Hepatocyte (in vitro differentiated cells): ENCODE measurements around the gene TAOK3. TPM values are rescaled to one million over a fixed set of nuclear protein-coding genes. Genes with fewer than 3 reads are reported as not detected.

Experiments
- DNase-seq: peaks from one replicate; pipeline ENCODE4 v3.0.0-alpha.2; 2016; ENCODE audit warnings: low spot score
- H2AFZ ChIP-seq: fragments of 200-600 bp; sonication (generic); 2 replicates; pipeline ENCODE4 v1.6.0; 2016; ENCODE audit warnings: antibody characterized with exemption, mild to moderate bottlenecking
- H3K27ac ChIP-seq: fragments of 200-600 bp; sonication (generic); 2 replicates; pipeline ENCODE4 v1.5.1; 2016; ENCODE audit warnings: mild to moderate bottlenecking
- H3K27me3 ChIP-seq: fragments of 200-600 bp; sonication (generic); 2 replicates; pipeline ENCODE4 v1.6.1; 2016
- H3K36me3 ChIP-seq: fragments of 200-600 bp; sonication (generic); replicated peaks from 2 replicates; pipeline ENCODE4 v1.5.1; 2016; ENCODE audit warnings: low read depth; ENCODE audit not compliant: insufficient read depth
- H3K4me1 ChIP-seq: fragments of 200-600 bp; sonication (generic); 2 replicates; pipeline ENCODE4 v1.5.1; 2016; ENCODE audit warnings: mild to moderate bottlenecking, moderate library complexity; ENCODE audit not compliant: insufficient read depth
- H3K4me2 ChIP-seq: fragments of 200-600 bp; sonication (generic); 2 replicates; pipeline ENCODE4 v1.6.0; 2016
- H3K4me3 ChIP-seq: fragments of 200-600 bp; sonication (generic); 2 replicates; pipeline ENCODE4 v1.5.1; 2016; ENCODE audit warnings: mild to moderate bottlenecking
- H3K79me2 ChIP-seq: fragments of 200-600 bp; sonication (generic); 2 replicates; pipeline ENCODE4 v1.6.0; 2017; ENCODE audit warnings: mild to moderate bottlenecking
- H3K9me2 ChIP-seq: fragments of 200-600 bp; sonication (generic); replicated peaks from 2 replicates; pipeline ENCODE4 v1.6.0; 2017; ENCODE audit warnings: mild to moderate bottlenecking; ENCODE audit not compliant: insufficient read depth
- H3K9me3 ChIP-seq: fragments of 200-600 bp; sonication (generic); 2 replicates; pipeline ENCODE4 v1.5.1; 2016; ENCODE audit warnings: low read depth, mild to moderate bottlenecking
- H4K20me1 ChIP-seq: fragments of 200-600 bp; sonication (generic); 2 replicates; pipeline ENCODE4 v1.6.0; 2016; ENCODE audit warnings: mild to moderate bottlenecking; ENCODE audit not compliant: insufficient read depth, poor library complexity, severe bottlenecking
- EZH2 ChIP-seq: fragments of 200-600 bp; sonication (generic); IDR thresholded peaks from 2 replicates; pipeline ENCODE4 v1.6.1; 2016; ENCODE audit warnings: antibody characterized with exemption, mild to moderate bottlenecking, borderline replicate concordance
- EZH2phosphoT487 ChIP-seq: fragments of 200-600 bp; sonication (generic); IDR thresholded peaks from one replicate; pipeline ENCODE4 v1.6.1; 2018; ENCODE audit warnings: antibody characterized with exemption, mild to moderate bottlenecking, low read depth, moderate library complexity; ENCODE audit not compliant: unreplicated experiment, severe bottlenecking
- WGBS: methylation state at CpG from one replicate; pipeline ENCODE4 v1.1.6; 2016; ENCODE audit warnings: low lambda C conversion rate; ENCODE audit errors: missing lambda C conversion rate; 5-methylcytosine and 5-hydroxymethylcytosine counted together
- polyA plus RNA-seq: library from polyadenylated mRNA; unstranded; fragments of >200 nt; fragmentation: Nextera tagmentation; extraction: Ambion mirVana; gene quantifications from 2 replicates; pipeline ENCODE4 v1.2.1, GENCODE V29; 2016
- total RNA-seq: library from RNA; depleted of rRNA; stranded (reverse); fragments of >200 nt; gene quantifications from 2 replicates; pipeline ENCODE4 v1.2.3, GENCODE V29; 2014
- TF ChIP-seq, protein P1 (sequence below): fragments of 200-600 bp; sonication (generic); IDR thresholded peaks from 2 replicates; pipeline ENCODE4 v1.5.1; 2016; ENCODE audit warnings: antibody characterized with exemption, mild to moderate bottlenecking; ENCODE audit not compliant: poor library complexity

Gene TAOK3
- total and polyA plus RNA-seq, 2 experiments from 2014 or later, result 19.1 to 28.7 TPM

DNA sequence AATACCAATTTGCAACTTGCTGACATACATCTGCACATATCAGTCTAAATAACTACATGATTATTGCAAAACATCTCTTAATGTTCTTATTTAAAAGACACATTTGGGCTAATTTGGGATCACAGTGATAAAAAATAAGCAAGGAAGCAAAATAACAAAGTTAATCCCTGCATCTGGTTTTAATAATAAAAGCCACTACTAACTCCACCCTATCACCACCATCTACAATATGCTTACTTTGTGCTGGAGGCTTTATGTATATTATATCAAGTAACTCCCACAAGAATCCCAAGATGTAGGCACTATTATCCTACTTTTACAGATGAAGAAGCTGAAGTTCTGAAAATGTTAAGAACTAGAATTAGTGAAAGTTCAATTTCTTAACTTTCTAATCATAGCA lies 45.7 kb downstream of the TAOK3 start:
- Histone ChIP-seq H3K9me3 (peaks cover 3% of the 10 kb centered on the region), H3K4me2 (no peak overlapping the region), H3K4me3 (no peak overlapping the region), H3K27me3 (no peaks in the 10 kb centered on the region), H3K36me3 (no peaks in the 10 kb centered on the region), H2AFZ (no peak overlapping the region), H3K79me2 (no peaks in the 10 kb centered on the region), H3K4me1 (no peaks in the 10 kb centered on the region), H3K9me2 (no peaks in the 10 kb centered on the region), H4K20me1 (no peaks in the 10 kb centered on the region), H3K27ac (no peak overlapping the region)
- no peak for DNase-seq
- TF ChIP-seq EZH2phosphoT487 (no peak), EZH2 (no peak)
- TF ChIP-seq, protein P1, sequence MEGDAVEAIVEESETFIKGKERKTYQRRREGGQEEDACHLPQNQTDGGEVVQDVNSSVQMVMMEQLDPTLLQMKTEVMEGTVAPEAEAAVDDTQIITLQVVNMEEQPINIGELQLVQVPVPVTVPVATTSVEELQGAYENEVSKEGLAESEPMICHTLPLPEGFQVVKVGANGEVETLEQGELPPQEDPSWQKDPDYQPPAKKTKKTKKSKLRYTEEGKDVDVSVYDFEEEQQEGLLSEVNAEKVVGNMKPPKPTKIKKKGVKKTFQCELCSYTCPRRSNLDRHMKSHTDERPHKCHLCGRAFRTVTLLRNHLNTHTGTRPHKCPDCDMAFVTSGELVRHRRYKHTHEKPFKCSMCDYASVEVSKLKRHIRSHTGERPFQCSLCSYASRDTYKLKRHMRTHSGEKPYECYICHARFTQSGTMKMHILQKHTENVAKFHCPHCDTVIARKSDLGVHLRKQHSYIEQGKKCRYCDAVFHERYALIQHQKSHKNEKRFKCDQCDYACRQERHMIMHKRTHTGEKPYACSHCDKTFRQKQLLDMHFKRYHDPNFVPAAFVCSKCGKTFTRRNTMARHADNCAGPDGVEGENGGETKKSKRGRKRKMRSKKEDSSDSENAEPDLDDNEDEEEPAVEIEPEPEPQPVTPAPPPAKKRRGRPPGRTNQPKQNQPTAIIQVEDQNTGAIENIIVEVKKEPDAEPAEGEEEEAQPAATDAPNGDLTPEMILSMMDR, result no peak

DNA sequence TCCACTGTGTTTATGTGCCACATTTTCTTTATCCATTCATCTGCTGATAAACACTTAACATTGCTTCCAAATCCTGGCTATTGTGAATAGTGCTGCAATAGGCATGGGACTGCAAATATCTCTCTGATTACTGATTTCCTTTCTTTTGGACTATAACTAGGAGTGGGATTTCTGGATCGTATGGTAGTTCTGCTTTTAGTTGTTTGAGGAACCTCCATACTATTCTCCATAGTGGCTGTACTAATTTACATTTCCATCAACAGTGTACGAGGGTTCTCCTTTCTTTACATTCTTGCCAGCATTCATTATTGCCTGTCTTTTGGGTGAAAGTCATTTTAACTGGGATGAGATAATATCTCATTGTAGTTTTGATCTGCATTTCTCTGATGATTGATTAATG lies 47.6 kb downstream of the TAOK3 start:
- DNase-seq, result no peak
- WGBS, result 94% methylated on average over 2 of the region's 2 CpGs
- Histone ChIP-seq H2AFZ (no peak overlapping the region), H3K4me1 (no peaks in the 10 kb centered on the region), H3K27me3 (no peaks in the 10 kb centered on the region), H4K20me1 (no peaks in the 10 kb centered on the region), H3K27ac (no peak overlapping the region), H3K36me3 (no peaks in the 10 kb centered on the region), H3K79me2 (no peaks in the 10 kb centered on the region), H3K4me2 (no peak overlapping the region), H3K9me3 (peaks cover 3% of the 10 kb centered on the region), H3K4me3 (no peak overlapping the region), H3K9me2 (no peaks in the 10 kb centered on the region)
- TF ChIP-seq EZH2, result no peak
- TF ChIP-seq EZH2phosphoT487, result no peak
- TF ChIP-seq, protein P1, result no peak

DNA sequence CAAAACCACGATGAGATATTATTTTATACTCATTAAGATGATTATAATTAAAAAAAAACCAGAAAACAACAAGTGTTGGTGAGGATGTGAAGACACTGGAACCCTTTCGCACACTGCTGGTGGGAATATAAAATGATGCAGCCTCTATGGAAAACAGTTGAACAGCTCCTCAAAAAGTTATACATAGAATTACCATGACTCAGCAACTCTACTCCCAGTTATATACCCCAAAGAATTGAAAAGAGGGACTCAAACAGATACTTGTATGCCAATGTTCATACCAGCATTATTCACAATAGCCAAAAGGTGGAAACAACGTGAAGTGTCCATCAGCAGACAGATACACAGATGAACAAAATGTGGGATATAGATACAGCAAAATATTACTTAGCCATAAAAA lies 53.1 kb downstream of the TAOK3 start:
- H3K79me2 ChIP-seq, result no peaks in the 10 kb centered on the region
- no peak for DNase-seq

More for the DNA sequence above, 53.1 kb downstream of the TAOK3 start:
- Histone ChIP-seq H3K27me3 (no peaks in the 10 kb centered on the region), H3K9me2 (no peaks in the 10 kb centered on the region), H2AFZ (no peak overlapping the region), H3K9me3 (no peaks in the 10 kb centered on the region), H3K27ac (no peak overlapping the region), H3K4me2 (no peak overlapping the region), H3K36me3 (no peaks in the 10 kb centered on the region), H3K4me3 (no peak overlapping the region), H4K20me1 (no peaks in the 10 kb centered on the region), H3K4me1 (no peaks in the 10 kb centered on the region)
- 100% methylated on average over 3 of the region's 3 CpGs for WGBS
- TF ChIP-seq EZH2, result no peak
- TF ChIP-seq, protein P1, result no peak
